Activated CD4-positive, CD25-positive, alpha-beta regulatory T cell (primary cell): ENCODE results near the gene AADACL3.

Experiments used
- DNase-seq, 4 experiments: peaks; one replicate each; lab custom pipeline; 2025; lab: John Stamatoyannopoulos, UW

Gene AADACL3

DNA sequence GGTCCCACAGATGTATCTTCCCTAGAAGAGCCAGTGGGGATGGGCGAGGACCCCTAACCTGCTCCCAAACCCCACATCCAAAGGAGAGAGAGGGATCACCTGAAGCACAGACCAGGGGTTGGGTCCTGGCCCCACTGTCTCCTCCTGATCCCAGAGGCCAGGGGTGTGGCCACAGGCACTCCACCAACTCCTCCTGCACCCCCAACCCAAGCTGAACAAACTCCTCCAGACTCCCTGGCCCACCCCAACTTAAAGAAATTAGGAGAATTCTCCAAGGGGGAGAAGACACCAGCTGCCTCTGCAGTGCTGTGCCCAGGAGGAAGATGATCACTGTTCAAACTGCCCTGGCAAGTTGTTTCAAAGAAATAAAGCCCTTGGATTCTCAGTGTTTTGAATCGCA lies 53.1 kb downstream of the AADACL3 start:
- DNase-seq, result no peak

DNA sequence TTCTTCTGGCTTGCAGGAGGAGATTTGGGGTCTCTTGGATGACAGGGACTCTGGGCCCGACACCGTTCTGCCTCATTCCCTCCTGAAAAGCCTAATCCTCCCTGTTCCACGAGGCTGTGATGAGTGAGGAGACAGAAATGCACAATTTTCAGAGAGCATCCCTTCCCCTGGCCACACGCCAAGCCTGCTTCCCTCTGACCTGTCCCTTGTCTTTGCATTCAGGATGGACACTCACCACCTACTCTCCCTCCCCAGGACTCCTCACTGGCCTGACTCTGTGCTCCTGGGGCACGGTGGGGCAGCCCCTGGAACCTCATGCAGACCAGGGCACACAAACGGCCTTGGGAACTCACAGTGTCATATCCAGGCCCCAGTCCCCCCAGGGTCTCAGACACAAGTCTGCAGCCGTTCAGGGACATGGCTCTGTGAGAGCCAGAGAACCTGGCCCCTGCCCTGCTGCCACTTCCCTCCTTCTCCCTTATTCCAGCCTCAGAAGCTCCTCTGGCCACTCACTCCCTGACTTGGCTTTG lies 54.1 kb downstream of the AADACL3 start:
- no peak for DNase-seq

DNA sequence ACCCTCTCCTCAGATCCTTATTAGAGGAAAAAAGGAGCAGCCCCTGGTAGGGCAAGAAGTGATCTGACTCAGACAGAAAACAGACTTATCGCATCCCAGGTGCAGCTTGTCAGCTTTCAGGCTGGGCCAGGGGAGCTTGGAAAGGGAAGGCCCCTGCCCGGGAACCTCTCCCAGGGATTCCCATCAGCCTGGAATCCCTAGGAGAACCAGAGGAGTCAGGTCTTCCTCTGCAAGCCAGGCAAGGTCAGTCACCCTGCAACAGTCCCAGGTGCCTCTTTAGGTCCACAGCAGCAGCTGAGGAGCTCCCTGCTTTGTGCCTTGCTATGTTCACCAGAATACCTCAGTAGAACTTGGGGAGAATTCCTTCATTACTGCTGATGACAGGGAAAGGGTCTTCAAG lies 54.7 kb downstream of the AADACL3 start:
- no peak for DNase-seq

DNA sequence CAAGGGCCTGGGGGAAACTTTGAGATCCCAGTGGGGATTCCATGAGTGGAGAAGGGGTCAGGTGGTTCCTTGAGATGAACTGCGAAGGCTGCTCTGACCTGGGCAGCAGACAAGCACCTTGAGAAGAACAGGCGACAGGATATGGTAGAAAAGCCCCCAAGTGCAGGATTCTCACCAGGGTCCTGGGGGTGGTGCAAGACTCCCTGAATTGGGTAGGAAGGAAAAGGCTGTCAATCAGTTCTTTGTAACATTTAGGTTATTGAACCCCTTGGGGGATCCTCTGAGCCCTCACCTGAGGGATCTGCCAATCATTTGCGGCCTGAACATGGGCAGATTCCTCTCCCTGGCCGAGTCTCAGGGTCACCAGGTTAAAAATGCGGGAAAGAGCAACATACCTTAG lies 55.3 kb downstream of the AADACL3 start:
- DNase-seq, result no peak

DNA sequence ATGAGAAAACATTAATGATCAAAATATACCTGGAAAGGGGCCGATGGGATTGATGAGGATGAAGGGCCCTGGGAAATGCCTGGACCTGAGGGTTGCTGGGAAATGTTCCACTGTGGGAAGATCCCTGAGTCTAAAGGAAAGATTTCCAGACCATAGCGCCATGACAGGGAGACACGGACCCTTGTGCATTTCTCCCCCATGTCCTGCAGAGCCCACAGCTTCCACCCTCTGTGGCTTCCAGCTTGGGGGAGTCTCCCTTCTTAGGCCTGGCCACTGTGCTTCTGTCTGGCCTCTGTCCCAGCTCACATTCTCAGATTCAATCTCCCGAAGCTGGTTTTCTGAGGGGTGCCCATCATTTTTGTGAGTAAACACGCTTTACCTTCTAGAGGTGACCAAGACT lies 56.6 kb downstream of the AADACL3 start:
- no peak for DNase-seq

DNA sequence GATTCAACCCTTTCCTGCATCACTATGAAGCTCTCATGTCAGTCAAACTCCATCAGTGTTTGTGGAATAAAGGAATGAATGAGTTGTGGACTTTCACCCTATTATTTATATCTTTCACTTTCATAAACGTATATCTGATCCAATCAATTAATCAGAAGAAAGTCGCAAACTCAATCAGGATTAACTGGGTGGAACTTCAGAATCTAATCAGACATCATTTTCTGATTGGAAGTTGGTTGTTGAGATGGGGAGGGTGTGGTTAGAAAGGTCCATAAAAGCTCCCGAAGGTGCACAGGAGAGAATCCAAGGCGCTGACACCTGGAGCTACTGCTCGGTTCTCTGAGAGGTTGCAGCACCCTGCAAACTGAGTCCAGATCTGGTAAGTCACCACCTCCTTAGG lies 57.5 kb downstream of the AADACL3 start, which contains the start of gene PRAMEF12:
TSS of gene PRAMEF12 (plus strand) at position 301 of the 400 bp plus-strand sequence. CDS start 1,130 bp downstream, outside the sequence.
- no peak for DNase-seq

DNA sequence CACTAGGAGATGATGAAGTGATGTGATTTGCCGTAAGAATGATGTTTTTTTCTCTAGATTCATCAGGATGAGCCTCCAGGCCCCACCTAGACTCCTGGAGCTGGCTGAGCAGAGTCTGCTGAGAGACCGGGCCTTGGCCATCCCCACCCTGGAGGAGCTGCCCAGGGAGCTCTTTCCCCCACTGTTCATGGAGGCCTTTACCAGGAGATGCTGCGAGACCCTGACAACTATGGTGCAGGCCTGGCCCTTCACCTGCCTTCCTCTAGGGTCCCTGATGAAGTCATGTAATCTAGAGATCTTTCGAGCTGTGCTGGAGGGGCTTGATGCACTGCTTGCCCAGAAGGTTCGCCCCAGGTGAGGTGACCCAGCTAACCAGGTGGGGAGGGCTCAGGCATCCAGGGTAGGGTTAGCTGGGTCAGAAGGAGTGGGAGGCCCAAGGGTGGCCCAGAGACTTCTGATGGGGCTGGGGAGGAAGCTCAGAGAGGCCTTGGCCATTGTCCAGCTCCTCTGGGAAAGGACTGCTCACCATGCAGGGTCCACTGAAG lies 59.0 kb downstream of the AADACL3 start:
- no peak for DNase-seq

DNA sequence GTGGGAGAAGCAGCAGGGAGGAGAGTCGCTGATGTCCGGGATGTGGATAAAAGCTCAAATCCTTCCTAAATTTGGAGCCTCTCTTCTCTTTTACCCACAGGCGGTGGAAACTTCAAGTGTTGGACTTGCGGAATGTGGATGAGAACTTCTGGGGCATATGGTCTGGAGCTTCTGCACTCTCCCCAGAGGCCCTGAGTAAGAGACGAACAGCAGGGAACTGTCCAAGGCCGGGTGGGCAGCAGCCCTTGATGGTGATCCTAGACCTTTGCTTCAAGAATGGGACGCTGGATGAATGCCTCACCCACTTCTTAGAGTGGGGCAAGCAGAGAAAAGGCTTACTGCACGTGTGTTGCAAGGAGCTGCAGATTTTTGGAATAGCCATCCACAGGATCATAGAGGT lies 59.5 kb downstream of the AADACL3 start:
- DNase-seq, result no peak

DNA sequence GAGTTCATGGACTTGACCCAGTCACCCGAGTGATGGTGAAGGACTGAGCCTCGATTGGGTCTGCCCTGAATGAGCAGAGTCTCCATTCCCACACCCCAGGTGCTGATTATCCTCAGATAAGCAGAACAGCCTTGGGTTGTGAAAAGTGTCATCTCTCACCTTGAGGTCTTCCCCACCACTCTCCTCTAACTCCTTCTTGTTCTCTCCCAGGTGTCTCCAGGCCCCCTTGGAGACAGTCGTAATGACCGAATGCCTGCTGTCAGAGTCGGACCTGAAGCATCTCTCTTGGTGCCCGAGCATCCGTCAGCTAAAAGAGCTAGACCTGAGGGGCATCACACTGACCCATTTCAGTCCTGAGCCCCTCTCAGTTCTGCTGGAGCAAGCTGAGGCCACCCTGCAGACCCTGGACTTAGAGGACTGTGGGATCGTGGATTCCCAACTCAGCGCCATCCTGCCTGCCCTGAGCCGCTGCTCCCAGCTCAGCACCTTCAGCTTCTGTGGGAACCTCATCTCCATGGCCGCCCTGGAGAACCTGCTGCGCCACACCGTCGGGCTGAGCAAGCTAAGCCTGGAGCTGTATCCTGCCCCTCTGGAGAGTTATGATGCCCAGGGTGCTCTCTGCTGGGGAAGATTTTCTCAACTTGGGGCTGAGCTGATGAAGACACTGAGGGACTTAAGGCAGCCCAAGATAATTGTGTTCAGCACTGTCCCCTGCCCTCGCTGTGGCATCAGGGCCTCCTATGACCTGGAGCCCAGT lies 61.1 kb downstream of the AADACL3 start:
- no peak for DNase-seq
